ENCODE measurements around the gene DDRGK1. TPM values are rescaled to one million over a fixed set of nuclear protein-coding genes. Genes with fewer than 3 reads are reported as not detected.

The DDRGK1 gene
- total and polyA plus RNA-seq, 4 donors: 16.8 to 72.4 (median 48.5) TPM

- Histone ChIP-seq H3K4me3 (ENCODE audit: low read depth in 1 of 3, low read length in 3 of 3) (no peak overlapping the region), H3K9me3 (ENCODE audit: control insufficient read depth in 4 of 4, low read length in 3 of 4) (no peaks in the 10 kb centered on the region), H3K27me3 (ENCODE audit: control insufficient read depth in 4 of 4, insufficient read depth in 4 of 4, low read length in 3 of 4) (no peaks in the 10 kb centered on the region), H3K9ac (ENCODE audit: low read depth in 1 of 2, low read length in 2 of 2) (no peak overlapping the region), H3K36me3 (ENCODE audit: control insufficient read depth in 4 of 4, insufficient read depth in 3 of 4, low read depth in 1 of 4, low read length in 3 of 4) (no peaks in the 10 kb centered on the region), H3K4me1 (ENCODE audit: control insufficient read depth in 4 of 4, insufficient read depth in 4 of 4, low read length in 3 of 4) (peaks cover 6 to 19% (median 9%) of the 10 kb centered on the region in 4 donors), H3K27ac (ENCODE audit: low read depth in 1 of 2, low read length in 2 of 2) (no peak overlapping the region)
- WGBS: 76% methylated on average over 8 of the region's 8 CpGs
- DNase-seq (ENCODE audit: low spot score): no peak
- no peak for TF ChIP-seq FOXA1 (IDR thresholded peaks at IDR 0.05)
- no peak for TF ChIP-seq FOXA2 (IDR thresholded peaks at IDR 0.05)
- TF ChIP-seq ATF3 (IDR thresholded peaks at IDR 0.05): no peak
- TF ChIP-seq EGR1 (IDR thresholded peaks at IDR 0.05; ENCODE audit: low read depth in 2 of 2): no peak
Observed at GRCh38 chr20:3177746-3178485, 26.6 kb downstream of the DDRGK1 start.

GRCh38 chr20:3175270-3175669 lies 29.2 kb downstream of the DDRGK1 start:
- Histone ChIP-seq H3K36me3 (ENCODE audit: control insufficient read depth in 4 of 4, insufficient read depth in 3 of 4, low read depth in 1 of 4, low read length in 3 of 4) (no peaks in the 10 kb centered on the region), H3K9me3 (ENCODE audit: control insufficient read depth in 4 of 4, low read length in 3 of 4) (no peaks in the 10 kb centered on the region), H3K9ac (ENCODE audit: low read depth in 1 of 2, low read length in 2 of 2) (peak overlapping the region in 1 of 2 donors; percentile 1), H3K27me3 (ENCODE audit: control insufficient read depth in 4 of 4, insufficient read depth in 4 of 4, low read length in 3 of 4) (no peaks in the 10 kb centered on the region), H3K27ac (ENCODE audit: low read depth in 1 of 2, low read length in 2 of 2) (peak overlapping the region in 1 of 2 donors; percentile 17), H3K4me3 (ENCODE audit: low read depth in 1 of 3, low read length in 3 of 3) (no peak overlapping the region), H3K4me1 (ENCODE audit: control insufficient read depth in 4 of 4, insufficient read depth in 4 of 4, low read length in 3 of 4) (peaks cover 6 to 24% (median 16%) of the 10 kb centered on the region in 4 donors)
- no peak for TF ChIP-seq RAD21 (IDR thresholded peaks at IDR 0.05)
- TF ChIP-seq HNF4A (conservative IDR thresholded peaks at IDR 0.05): no peak
- no peak for TF ChIP-seq RXRA (IDR thresholded peaks at IDR 0.05)
- no peak for TF ChIP-seq EGR1 (IDR thresholded peaks at IDR 0.05; ENCODE audit: low read depth in 2 of 2)
- TF ChIP-seq CTCF (IDR thresholded peaks at IDR 0.05; ENCODE audit: low read depth, low read length, missing input control): no peak
- TF ChIP-seq FOXA1 (IDR thresholded peaks at IDR 0.05): no peak
- no peak for TF ChIP-seq GABPA (IDR thresholded peaks at IDR 0.05 in 1 of 2, conservative IDR thresholded peaks at IDR 0.05 in 1 of 2)
- no peak for TF ChIP-seq TAF1 (conservative IDR thresholded peaks at IDR 0.05)
- no peak for TF ChIP-seq ATF3 (IDR thresholded peaks at IDR 0.05)
- no peak for TF ChIP-seq NR2F2 (IDR thresholded peaks at IDR 0.05)
- TF ChIP-seq SP1 (IDR thresholded peaks at IDR 0.05): no peak
- no peak for DNase-seq (ENCODE audit: low spot score)
- WGBS: 26% methylated on average over 1 of the region's 1 CpG

GRCh38 chr20:3174442-3175261 lies 29.8 kb downstream of the DDRGK1 start:
- TF ChIP-seq YY1 (IDR thresholded peaks at IDR 0.05) (no peak), TAF1 (conservative IDR thresholded peaks at IDR 0.05) (peak; percentile 2), FOXA2 (IDR thresholded peaks at IDR 0.05) (no peak), MAX (IDR thresholded peaks at IDR 0.05) (no peak), GABPA (IDR thresholded peaks at IDR 0.05 in 1 of 2, conservative IDR thresholded peaks at IDR 0.05 in 1 of 2) (no peak), REST (IDR thresholded peaks at IDR 0.05) (no peak), HNF4A (conservative IDR thresholded peaks at IDR 0.05) (no peak), ZBTB33 (IDR thresholded peaks at IDR 0.05) (no peak)
- Histone ChIP-seq H3K27me3 (ENCODE audit: control insufficient read depth in 4 of 4, insufficient read depth in 4 of 4, low read length in 3 of 4) (no peaks in the 10 kb centered on the region), H3K4me3 (ENCODE audit: low read depth in 1 of 3, low read length in 3 of 3) (peak overlapping the region; percentile 81 to 90 (median 88)), H3K4me1 (ENCODE audit: control insufficient read depth in 4 of 4, insufficient read depth in 4 of 4, low read length in 3 of 4) (peaks cover 6 to 24% (median 16%) of the 10 kb centered on the region in 4 donors), H3K27ac (ENCODE audit: low read depth in 1 of 2, low read length in 2 of 2) (peak overlapping the region; percentile 75 to 83), H3K9ac (ENCODE audit: low read depth in 1 of 2, low read length in 2 of 2) (peak overlapping the region; percentile 63 to 78), H3K9me3 (ENCODE audit: control insufficient read depth in 4 of 4, low read length in 3 of 4) (no peaks in the 10 kb centered on the region), H3K36me3 (ENCODE audit: control insufficient read depth in 4 of 4, insufficient read depth in 3 of 4, low read depth in 1 of 4, low read length in 3 of 4) (no peaks in the 10 kb centered on the region)
- 11% methylated on average over 13 of the region's 13 CpGs for WGBS
- DNase-seq (ENCODE audit: low spot score): no peak

Measured in liver (tissue), 9 donors.